Measurements from ENCODE around the gene MAPKAP1. TPM values are rescaled to one million over a fixed set of nuclear protein-coding genes. Genes with fewer than 3 reads are reported as not detected.

MAPKAP1 gene
- total RNA-seq, 2 donors from 2014 or later = 56.5 to 63.8 TPM

DNA sequence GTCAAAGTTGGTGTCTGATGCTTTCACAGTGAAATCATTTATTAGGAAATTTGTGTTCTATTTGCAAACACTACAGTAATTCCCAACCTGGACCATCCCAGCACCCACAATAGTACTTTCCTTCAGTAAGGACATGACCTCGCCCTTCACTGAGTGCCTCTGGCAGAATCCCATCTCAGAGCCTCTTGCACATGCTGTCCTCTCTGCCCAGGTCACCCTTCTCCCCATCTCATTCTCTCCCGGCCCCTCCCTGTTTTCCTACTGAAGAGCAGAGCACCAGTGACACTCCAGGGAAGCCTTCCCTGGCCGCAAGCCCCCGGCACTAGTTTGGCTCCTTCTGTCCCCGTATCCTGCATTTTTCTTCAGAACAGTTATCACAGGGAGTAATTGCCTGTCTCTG, 220.4 kb downstream of the MAPKAP1 start:
- ATAC-seq (no peak), DNase-seq (peak in 1 of 2 donors; percentile 46)
- intact Hi-C loops (cut with DNase I, micrococcal nuclease) = no loop called here

GRCh38 chr9:125486152-125486508, 220.9 kb downstream of the MAPKAP1 start:
- no peak for DNase-seq
- no peak for ATAC-seq
- intact Hi-C loops (cut with DNase I, micrococcal nuclease) = no loop called here

GRCh38 chr9:125485471-125486151, 221.4 kb downstream of the MAPKAP1 start:
- DNase-seq = no peak
- intact Hi-C loops (cut with DNase I, micrococcal nuclease) = no loop called here
- no peak for ATAC-seq

GRCh38 chr9:125484350-125485282, 222.4 kb downstream of the MAPKAP1 start:
- DNase-seq = no peak
- no peak for ATAC-seq
- intact Hi-C loops (cut with DNase I, micrococcal nuclease) = no loop called here

DNA sequence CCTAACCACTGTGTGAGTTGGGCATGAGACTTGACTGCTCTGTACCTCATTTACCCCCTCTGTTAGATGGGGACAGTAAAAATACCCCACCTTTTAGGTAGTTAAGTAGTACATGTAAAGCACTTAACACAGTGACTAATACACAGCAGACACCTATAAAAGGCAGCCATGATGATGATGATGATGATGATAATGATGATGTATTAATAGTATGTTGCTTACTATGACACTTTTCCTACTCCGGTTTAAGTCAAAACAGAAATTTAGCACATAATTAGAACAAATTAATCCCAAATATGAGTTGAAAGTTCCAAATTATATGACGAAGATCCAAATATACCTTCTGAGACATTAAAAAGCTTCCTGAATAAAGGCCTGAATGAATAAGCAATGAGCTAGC, 223.3 kb downstream of the MAPKAP1 start:
- intact Hi-C loops (cut with DNase I, micrococcal nuclease) = no loop called here
- DNase-seq (no peak), ATAC-seq (no peak)

GRCh38 chr9:125479846-125480615, 227.0 kb downstream of the MAPKAP1 start:
- DNase-seq (no peak), ATAC-seq (no peak)
- intact Hi-C loops (cut with DNase I, micrococcal nuclease) = no loop called here

- DNase-seq (no peak), ATAC-seq (no peak)
- intact Hi-C loops (cut with DNase I, micrococcal nuclease) = no loop called here
Measured at GRCh38 chr9:125477089-125477544, 229.9 kb downstream of the MAPKAP1 start.

- ATAC-seq = no peak
- DNase-seq = no peak
- intact Hi-C loops (cut with DNase I, micrococcal nuclease) = no loop called here
Measured at GRCh38 chr9:125476645-125477044, 230.4 kb downstream of the MAPKAP1 start.

- no peak for DNase-seq
- ATAC-seq = no peak
- intact Hi-C loops (cut with DNase I, micrococcal nuclease) = no loop called here
Measured at GRCh38 chr9:125475385-125475784, 231.6 kb downstream of the MAPKAP1 start.

GRCh38 chr9:125472926-125473701, 233.9 kb downstream of the MAPKAP1 start:
- no peak for ATAC-seq
- DNase-seq = no peak
- intact Hi-C loops (cut with DNase I, micrococcal nuclease) = no loop called here

DNA sequence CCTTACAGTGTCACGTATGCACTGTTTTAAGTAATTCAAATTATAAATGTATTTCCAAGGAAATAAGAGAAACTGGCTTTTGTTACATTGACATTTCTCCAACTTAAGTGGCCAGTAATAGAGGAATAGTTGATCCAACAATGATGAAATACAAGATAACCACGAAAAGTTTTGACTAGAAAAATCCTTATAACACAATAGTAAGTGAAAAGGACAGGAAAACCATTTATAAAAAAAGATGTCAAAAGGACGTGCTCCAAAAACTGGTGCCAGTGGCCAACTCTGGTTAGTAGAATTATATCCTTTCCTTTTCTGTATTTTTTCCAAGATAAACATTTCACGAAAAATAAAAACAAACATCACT, 234.5 kb downstream of the MAPKAP1 start:
- no peak for DNase-seq
- intact Hi-C loops (cut with DNase I, micrococcal nuclease) = no loop called here
- ATAC-seq = no peak

GRCh38 chr9:125470767-125471580, 236.0 kb downstream of the MAPKAP1 start:
- DNase-seq (no peak), ATAC-seq (no peak)
- intact Hi-C loops (cut with DNase I, micrococcal nuclease) = no loop called here

DNA sequence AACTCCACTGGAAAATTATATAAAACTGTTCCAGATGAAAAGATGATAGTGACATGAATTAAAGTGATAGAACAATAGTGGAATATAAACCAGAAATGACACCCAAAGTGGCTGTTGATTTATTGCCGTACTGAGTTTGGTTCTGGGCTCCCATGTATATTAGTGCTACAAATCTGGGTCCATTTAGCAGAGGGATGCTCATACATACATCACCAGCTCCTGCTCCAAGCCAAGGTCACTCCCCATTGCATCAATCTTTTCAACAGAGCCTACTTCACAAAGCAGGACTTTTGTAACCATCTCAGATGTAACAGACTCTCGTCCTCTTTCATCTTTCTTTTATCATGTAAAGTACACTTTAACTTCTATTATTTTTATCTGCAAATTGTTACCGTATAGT, 236.8 kb downstream of the MAPKAP1 start:
- ATAC-seq = no peak
- DNase-seq = no peak
- intact Hi-C loops (cut with DNase I, micrococcal nuclease) = no loop called here

- intact Hi-C loops (cut with DNase I, micrococcal nuclease) = no loop called here
- peak; percentile 52 for ATAC-seq
- no peak for DNase-seq
Measured at GRCh38 chr9:125468646-125469045, 238.4 kb downstream of the MAPKAP1 start.

GRCh38 chr9:125467116-125467740, 239.8 kb downstream of the MAPKAP1 start:
- ATAC-seq (no peak), DNase-seq (no peak)
- intact Hi-C loops (cut with DNase I, micrococcal nuclease) = no loop called here

GRCh38 chr9:125466411-125466810, 240.6 kb downstream of the MAPKAP1 start:
- intact Hi-C loops (cut with DNase I, micrococcal nuclease) = no loop called here
- DNase-seq = no peak
- no peak for ATAC-seq

DNA sequence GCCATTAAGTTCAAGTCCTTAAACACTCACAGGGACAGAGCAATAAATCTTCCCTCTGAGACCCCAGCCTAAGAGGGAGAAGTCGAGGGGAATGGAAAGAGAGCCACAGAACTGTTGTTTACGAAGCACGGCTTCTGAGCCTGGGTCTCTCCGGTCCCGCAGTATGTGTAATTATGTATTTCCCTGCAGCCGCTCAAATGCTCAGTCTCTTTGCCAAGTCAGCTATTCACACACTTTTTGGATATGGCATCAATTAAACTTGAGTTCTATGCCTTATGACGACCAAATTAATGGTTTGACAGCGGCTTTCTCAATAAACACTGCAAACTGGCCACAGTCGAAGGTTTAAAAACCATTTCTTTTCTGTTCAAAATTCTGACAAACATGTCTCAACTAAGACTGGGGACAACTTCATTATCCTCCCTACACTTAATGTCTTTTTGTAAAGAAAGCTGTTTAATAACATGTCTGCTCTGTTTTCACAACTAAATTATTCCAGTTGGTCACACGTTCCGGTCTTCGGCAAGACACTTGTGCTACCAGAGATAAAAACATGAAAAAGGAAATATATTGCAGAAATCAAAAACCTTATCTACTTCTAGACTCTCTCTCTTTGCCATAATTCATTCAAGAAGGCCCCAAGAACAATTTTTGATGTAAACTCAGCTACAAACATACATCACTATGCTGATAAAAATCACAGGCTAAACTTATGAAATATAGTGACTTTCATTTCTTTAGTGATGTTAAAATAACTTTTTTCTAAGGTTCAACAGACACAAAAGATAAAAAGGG, 242.2 kb downstream of the MAPKAP1 start:
- DNase-seq = no peak
- ATAC-seq = no peak
- intact Hi-C loops (cut with DNase I, micrococcal nuclease) = no loop called here
